SHP77 treated with DMSO at 0.1 percent for 48 hours (cell line): Measurements from ENCODE around the gene MBD3.
A peak's percentile ranks its signal among the peaks of the same experiment; 100 is the strongest.

Experiments used
- DNase-seq: peaks from one replicate; lab custom pipeline; 2025; lab: John Stamatoyannopoulos, UW

Gene MBD3

DNA sequence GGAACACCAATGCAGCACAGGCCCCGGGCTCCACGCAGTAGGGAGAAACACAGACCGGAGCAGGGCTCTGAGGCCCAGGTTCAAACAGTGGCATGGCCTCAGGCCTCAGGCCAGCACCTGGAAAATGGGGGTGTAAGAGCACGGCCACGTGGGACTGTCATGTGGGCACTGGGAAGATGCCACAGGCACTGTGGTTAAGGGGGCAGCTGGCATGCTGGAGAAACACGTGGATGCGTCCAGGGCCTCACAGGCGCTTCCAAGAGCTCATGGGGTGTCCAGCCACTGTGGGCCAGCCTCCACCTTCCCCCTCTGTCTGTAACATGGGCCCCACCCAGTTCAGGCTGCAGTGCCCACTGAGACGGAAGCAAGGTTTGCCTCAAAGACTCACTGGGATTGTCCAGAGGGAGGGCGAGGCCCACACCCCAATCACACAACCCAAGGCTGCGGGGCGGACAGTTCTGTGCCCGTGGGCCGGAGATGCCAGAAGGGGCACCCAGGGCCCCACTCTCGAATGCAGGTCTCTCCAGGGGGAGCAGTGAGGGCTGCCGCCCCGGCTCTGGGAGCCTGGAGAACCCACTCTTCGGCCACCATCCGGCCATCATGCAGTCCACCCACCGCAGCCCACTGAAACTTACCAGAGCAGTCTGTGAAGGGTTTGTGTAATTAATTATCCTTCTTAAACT lies 6.3 kb upstream of the MBD3 start:
- DNase-seq: no peak

DNA sequence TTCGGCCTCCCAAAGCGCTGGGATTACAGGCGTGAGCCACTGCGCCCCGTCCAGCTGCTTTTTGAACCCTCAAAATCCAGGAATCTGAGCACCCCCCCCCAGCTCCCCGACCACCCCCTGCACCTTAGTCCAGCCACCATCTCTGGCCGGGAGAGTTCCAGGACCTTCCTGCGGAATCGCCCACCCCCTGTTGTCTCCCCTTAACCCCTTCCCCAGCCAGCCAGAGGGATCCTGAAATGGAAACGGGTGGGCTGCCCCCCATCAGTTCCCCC lies 772 bp upstream of the MBD3 start:
- DNase-seq: no peak

- DNase-seq: peak; percentile 34
Measured at GRCh38 chr19:1592024-1592754, 476 bp downstream of the MBD3 start.

GRCh38 chr19:1591421-1592023 lies 1.1 kb downstream of the MBD3 start:
- DNase-seq: no peak

GRCh38 chr19:1590641-1591397 lies 1.8 kb downstream of the MBD3 start:
- no peak for DNase-seq

DNA sequence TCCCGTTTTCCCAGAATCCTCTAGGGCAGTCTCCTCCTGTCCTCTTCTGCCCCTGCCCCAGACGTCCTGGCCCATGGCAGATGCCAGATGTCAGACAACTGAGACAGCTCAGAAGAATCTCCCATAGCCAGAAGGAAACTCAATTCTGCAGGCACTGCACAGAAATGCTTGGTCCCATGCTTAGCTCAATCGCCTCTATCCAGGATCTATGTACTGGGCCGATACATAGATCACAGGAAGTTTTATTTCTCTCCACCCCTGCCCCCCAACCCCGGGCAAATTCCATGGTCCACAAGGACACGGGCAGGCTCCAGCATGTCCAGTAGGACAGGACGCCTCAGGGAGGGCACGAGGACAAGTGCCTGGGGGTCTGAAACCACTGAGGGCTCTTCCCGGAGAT lies 4.8 kb downstream of the MBD3 start:
- DNase-seq: no peak

- DNase-seq: no peak
Measured at GRCh38 chr19:1585243-1585580, 7.5 kb downstream of the MBD3 start.

GRCh38 chr19:1584500-1585242 lies 8.0 kb downstream of the MBD3 start:
- DNase-seq: no peak

DNA sequence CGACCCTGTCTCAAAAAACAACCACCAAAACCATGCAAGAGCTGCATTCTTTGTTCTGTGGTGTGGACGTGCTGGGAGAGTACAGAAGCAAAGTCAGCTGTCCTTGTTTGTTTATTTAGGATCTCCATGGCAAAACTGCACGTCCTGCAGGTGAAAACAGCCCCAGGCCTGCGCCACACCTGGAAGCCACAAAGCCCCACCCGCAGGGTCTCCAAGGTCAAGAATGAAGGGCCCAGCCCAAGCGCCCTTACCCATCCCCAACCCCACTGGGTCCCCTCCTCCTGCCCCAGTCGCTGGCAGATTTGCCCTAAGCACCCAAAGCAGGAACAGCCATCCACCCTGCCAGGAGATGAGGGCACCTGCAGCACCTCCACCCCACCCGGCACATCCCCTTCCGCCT lies 10.5 kb downstream of the MBD3 start:
- no peak for DNase-seq

DNA sequence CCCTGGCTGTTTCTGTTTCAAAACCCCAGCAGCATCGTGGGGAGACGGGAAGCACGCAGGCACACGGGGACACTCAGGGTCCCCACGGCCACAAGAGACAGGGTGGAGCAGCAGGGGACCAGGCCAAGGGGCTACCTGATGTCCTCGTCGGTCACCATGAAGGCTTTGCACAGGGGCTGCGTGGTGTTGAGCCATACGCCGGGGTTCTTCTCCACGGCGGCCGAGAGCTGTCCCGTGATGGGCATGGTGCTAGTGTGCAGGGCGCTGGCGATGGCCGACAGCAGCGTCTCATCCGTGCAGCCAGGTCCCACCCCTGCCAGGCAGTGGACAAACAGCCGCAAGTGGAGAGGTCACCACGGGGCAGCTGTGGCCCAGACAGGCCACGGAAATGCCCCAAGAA lies 11.7 kb downstream of the MBD3 start:
- DNase-seq: no peak

GRCh38 chr19:1580382-1580781 lies 12.3 kb downstream of the MBD3 start:
- no peak for DNase-seq

GRCh38 chr19:1579222-1579621 lies 13.4 kb downstream of the MBD3 start:
- no peak for DNase-seq

DNA sequence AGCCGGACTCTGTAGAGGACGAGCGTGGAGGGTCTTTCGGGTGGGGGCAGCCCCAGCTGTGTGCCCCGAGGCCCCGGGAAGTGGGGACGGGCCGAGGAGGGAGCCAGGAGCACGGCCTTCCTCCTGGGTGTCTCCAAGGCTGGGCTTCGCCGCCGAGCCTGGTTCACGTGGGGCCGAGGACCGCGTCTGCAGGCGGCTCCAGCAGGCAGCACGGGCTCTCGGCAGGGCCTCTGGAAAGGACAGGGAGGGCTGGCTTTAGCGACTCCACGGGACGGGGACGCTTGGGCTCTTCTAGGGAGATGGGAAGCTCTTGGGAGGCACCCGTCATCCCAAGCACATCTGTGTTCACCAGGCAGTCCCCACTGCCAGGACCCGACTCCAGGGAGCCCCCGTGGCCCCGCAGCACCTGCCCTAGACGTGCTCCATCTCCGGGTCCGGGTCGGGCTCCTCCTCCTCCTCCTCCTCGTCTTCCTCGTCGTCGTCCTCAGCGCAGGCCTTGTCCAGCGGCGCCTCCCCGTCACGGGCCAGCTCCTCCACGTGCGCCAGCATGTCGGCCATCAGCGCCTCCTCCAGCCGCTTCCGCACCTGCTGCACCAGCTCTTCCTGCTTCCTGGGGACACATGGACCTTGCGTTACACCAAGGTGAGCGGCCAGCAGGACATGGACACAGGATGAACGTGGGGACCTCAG lies 14.6 kb downstream of the MBD3 start:
- no peak for DNase-seq

DNA sequence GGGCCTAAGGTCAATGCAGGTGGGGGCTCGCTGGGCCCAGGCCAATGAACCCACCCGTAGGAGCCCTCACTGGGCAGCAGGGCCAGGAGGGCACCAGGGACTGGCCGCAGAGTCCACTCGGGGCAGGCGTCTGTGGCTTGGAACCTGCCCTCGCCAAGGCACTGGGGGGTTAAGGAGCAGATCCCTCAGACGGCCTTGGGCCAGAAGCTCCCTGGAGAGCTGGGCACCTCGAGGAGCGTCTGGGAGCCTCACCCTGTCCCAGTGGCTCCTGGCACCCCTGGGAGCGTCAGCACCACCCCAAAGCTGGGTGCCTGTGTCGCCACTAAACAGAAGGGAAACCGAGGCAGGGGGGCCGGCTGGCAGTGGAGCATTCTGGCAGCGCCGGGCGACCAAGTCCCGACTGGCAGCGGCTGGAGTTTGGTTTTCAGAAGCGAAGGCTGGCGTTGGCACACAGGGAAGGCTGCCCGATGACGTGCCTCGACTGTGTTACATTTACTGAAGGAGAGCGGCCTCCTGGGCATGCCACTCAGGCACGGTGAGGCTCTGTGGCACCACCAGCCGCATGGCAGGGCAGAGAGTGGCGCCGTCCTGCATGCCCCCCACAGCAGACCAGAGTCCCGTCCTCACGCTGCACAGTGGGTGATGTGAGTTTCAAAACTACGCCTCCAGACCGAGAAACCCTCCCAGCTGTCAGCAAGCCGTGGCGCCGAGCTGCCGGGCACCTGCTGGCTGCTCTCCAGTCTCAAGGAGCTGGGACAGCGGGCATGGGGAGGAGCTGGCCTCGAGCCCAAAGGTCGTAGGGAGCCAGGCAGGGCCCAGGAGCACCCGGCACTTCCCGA lies 15.4 kb downstream of the MBD3 start:
- DNase-seq: no peak

DNA sequence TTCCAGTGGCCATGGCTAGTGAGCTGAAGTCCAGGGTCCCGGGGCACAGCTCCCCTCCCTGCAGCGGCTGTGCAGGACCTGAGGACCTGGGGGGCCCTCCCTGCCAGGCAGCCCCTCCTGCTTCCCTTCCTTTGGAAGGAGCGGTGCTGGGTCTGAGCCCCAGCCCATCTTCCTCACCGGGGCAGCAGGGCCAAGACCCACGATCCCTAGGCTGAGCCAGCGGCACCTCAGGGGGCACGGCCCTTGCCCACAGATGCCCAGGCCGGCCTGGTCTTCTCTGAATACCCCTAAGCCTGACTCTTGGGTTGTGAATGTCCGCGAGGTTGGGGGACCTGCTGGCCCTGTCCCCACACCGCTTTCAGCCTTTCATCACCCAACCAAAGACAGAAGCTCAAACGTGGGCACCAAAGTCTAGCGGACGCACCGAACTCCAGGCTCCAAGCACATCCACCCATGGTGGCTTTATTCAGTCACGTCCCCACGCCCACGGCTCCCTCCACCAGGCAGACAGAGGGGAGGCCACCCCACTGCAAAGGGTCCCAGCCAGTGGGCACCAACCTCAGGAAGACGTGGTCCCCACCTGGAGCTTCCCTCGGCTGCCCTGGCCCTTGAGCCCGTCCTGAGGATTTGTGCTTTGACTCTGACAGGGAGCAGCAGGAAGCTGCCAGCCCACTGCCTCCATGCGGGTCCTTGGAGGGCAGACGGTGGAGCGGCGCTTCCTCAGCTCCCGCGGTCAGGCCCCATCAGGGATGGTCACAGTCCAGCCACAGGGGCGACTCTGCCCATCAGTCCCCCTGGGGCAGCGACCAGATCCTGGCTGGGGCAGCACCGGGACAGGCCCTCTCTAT lies 16.2 kb downstream of the MBD3 start:
- DNase-seq: no peak

DNA sequence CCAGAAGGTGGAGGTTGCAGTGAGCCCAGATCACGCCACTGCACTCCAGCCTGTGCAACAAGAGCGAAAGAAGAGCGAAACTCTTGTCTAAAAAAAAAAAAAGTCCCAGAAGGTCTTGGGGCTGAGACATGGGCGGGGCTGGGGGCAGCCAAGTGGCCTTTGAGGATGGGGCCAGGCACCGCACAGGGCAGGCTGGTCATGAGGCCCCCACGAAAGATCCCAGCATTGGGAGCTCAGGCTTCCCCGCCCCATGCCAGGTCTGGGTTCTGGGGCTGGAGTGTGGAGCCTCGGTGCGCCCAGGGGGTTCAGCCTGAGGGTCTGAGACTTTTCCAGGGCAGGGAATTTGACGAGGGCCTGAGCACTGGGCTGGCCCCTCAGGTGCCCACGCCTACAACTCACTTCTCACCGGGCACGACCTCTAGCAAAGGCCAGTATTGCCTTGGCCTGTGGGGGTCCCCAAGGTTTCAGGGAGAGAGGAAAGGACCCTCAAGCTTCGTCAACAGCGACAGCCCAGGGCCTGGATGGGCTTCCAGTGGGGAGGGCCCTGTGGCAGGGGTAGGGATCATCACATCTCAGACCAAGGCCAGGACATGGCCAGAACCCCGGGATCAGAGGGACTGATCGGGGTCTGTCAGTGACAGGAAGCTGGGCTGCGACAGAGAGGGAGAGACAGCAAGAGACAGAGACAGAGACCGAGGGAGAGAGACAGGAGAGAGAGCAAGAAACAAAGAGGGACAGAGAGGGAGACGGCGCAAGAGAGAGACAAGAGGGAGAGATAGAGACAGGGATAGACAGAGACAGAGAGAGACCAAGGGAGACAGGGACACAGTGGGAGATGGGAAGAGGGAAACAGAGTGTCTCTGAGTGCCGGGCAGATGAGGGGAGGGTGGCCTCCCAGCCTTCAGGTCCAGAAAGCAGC lies 17.1 kb downstream of the MBD3 start:
- no peak for DNase-seq

GRCh38 chr19:1574354-1575136 lies 18.1 kb downstream of the MBD3 start:
- no peak for DNase-seq

DNA sequence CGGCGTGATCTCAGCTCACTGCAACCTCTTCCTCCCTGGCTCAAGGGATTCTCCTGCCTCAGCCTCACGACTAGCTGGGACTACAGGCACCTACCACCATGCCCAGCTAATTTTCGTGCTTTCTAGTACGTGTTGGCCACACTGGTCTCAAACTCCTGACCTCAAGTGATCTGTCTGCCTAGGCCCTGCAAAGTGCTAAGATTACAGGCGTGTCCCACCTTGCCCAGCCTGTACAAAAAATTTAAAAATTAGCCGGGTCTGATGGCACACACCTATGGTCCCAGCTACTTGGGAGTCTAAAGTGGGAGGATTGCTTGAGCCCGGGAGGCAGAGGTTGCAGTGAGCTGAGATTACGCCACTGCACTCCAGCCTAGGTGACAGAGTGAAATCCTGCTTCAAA lies 19.9 kb downstream of the MBD3 start:
- no peak for DNase-seq
